ENCODE data around the gene ENTPD2. TPM values are rescaled to one million over a fixed set of nuclear protein-coding genes. Genes with fewer than 3 reads are reported as not detected.

ENTPD2 gene
- total and polyA plus RNA-seq, 9 of the 15 experiments (the other 6 are each of a cell fraction or from before 2014, with no cell fraction given) = 0.04 to 0.60 (median 0.14) TPM; not detected in 4

DNA sequence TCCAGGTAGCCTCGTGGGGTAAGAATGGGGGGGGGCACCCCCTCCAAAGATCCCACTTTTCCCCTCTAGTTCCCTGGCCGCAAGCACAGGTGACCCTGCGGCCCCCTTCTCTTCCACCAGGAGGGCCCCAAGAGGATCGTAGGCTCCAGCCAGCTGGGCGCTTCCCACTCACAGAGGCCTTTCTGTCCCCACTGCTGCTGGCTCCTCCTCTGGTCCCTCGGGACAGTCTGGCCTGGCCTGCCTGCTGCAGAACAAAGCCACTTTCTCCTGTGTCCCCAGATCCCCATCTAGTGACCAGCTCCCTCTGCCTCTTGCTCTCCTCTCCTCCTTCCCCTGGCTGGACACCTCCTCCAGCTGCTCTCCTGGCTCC is 17.0 kb upstream of the ENTPD2 start (continued):
- TF ChIP-seq, protein P1, sequence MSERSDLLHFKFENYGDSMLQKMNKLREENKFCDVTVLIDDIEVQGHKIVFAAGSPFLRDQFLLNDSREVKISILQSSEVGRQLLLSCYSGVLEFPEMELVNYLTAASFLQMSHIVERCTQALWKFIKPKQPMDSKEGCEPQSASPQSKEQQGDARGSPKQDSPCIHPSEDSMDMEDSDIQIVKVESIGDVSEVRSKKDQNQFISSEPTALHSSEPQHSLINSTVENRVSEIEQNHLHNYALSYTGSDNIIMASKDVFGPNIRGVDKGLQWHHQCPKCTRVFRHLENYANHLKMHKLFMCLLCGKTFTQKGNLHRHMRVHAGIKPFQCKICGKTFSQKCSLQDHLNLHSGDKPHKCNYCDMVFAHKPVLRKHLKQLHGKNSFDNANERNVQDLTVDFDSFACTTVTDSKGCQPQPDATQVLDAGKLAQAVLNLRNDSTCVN (CRISPR knock-in tag; IDR thresholded peaks at IDR 0.05) = no peak
- TF ChIP-seq MAFG (tag; conservative IDR thresholded peaks at IDR 0.05) (no peak), FOSL1 (tag; conservative IDR thresholded peaks at IDR 0.05) (no peak), MCM2 (IDR thresholded peaks at IDR 0.05; ENCODE audit: low read depth) (no peak), HNRNPK (IDR thresholded peaks at IDR 0.05; ENCODE audit: low read depth, low read length, poor library complexity, severe bottlenecking) (no peak), ZNF76 (CRISPR knock-in tag; IDR thresholded peaks at IDR 0.05; ENCODE audit: borderline replicate concordance) (0 out of 2 replicates have a peak, but pooled peaks have one; percentile 33), SMARCE1 (IDR thresholded peaks at IDR 0.05) (0 out of 2 replicates have a peak, but pooled peaks have one; percentile 26), NR1H2 (CRISPR knock-in tag; IDR thresholded peaks at IDR 0.05) (no peak; the same call in 1 of the 2 replicates), HNRNPL (IDR thresholded peaks at IDR 0.05; ENCODE audit: low read depth, low read length) (no peak), PTRF (tag; IDR thresholded peaks at IDR 0.05) (no peak)
- TF ChIP-seq, protein P2, sequence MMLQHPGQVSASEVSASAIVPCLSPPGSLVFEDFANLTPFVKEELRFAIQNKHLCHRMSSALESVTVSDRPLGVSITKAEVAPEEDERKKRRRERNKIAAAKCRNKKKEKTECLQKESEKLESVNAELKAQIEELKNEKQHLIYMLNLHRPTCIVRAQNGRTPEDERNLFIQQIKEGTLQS (IDR thresholded peaks at IDR 0.05) = no peak
- TF ChIP-seq, protein P2 (CRISPR knock-in tag; conservative IDR thresholded peaks at IDR 0.05) = no peak
- TF ChIP-seq, protein P3, sequence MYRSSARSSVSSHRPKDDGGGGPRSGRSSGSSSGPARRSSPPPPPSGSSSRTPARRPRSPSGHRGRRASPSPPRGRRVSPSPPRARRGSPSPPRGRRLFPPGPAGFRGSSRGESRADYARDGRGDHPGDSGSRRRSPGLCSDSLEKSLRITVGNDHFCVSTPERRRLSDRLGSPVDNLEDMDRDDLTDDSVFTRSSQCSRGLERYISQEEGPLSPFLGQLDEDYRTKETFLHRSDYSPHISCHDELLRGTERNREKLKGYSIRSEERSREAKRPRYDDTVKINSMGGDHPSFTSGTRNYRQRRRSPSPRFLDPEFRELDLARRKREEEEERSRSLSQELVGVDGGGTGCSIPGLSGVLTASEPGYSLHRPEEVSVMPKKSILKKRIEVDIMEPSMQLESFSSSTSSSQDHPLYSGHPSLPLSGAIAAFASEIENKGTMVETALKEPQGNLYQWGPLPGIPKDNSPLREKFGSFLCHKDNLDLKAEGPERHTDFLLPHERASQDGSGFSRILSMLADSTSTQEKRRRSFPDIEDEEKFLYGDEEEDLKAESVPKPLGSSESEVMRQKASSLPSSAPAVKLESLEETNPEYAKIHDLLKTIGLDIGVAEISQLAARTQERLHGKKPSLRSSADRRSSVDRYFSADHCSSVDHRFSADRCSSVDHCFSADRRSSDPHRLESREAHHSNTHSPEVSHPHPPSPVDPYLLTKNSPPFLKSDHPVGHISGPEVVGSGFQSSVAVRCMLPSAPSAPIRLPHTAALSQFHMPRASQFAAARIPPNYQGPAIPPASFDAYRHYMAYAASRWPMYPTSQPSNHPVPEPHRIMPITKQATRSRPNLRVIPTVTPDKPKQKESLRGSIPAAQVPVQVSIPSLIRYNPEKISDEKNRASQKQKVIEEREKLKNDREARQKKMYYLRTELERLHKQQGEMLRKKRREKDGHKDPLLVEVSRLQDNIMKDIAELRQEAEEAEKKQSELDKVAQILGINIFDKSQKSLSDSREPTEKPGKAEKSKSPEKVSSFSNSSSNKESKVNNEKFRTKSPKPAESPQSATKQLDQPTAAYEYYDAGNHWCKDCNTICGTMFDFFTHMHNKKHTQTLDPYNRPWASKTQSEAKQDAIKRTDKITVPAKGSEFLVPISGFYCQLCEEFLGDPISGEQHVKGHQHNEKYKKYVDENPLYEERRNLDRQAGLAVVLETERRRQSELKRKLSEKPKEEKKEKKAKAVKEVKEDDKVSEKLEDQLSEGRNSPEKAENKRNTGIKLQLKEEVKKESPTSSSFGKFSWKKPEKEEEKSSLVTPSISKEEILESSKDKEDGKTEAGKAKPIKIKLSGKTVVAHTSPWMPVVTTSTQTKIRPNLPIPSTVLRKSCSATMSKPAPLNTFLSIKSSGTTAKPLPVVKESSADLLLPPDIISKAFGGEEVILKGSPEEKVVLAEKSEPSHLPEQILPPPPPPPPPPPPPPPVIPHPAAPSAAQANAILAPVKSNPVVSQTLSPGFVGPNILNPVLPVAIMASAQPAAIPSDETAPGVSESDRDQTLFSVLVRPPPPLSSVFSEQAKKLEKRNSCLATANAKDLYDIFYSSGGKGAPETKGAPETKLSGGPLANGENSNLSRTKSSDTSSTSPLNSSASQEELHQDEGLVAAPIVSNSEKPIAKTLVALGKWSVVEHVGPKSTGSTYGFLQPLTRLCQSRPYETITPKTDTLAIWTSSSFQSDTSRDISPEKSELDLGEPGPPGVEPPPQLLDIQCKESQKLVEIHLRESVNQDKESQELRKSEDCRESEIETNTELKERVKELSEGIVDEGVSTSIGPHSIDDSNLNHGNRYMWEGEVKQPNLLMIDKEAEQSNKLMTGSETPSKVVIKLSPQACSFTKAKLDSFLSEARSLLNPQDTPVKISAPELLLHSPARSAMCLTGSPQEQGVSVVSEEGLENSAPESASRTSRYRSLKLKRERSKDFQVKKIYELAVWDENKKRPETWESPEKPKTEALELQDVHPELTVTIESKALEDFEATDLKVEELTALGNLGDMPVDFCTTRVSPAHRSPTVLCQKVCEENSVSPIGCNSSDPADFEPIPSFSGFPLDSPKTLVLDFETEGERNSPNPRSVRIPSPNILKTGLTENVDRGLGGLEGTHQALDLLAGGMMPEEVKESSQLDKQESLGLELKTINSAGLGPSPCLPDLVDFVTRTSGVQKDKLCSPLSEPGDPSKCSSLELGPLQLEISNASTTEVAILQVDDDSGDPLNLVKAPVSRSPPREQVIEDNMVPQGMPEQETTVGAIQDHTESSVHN (IDR thresholded peaks at IDR 0.05; ENCODE audit: borderline replicate concordance in 1 of 2, low read depth in 1 of 2) = no peak
- TF ChIP-seq, protein P4, sequence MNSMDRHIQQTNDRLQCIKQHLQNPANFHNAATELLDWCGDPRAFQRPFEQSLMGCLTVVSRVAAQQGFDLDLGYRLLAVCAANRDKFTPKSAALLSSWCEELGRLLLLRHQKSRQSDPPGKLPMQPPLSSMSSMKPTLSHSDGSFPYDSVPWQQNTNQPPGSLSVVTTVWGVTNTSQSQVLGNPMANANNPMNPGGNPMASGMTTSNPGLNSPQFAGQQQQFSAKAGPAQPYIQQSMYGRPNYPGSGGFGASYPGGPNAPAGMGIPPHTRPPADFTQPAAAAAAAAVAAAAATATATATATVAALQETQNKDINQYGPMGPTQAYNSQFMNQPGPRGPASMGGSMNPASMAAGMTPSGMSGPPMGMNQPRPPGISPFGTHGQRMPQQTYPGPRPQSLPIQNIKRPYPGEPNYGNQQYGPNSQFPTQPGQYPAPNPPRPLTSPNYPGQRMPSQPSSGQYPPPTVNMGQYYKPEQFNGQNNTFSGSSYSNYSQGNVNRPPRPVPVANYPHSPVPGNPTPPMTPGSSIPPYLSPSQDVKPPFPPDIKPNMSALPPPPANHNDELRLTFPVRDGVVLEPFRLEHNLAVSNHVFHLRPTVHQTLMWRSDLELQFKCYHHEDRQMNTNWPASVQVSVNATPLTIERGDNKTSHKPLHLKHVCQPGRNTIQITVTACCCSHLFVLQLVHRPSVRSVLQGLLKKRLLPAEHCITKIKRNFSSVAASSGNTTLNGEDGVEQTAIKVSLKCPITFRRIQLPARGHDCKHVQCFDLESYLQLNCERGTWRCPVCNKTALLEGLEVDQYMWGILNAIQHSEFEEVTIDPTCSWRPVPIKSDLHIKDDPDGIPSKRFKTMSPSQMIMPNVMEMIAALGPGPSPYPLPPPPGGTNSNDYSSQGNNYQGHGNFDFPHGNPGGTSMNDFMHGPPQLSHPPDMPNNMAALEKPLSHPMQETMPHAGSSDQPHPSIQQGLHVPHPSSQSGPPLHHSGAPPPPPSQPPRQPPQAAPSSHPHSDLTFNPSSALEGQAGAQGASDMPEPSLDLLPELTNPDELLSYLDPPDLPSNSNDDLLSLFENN (IDR thresholded peaks at IDR 0.05; ENCODE audit: low read depth in 2 of 2, low read length in 2 of 2) = no peak

Measured in K562 (cell line).